ENCODE data around the gene SH3PXD2B. TPM values are rescaled to one million over a fixed set of nuclear protein-coding genes. Genes with fewer than 3 reads are reported as not detected.
"Not testable (repeated sequence)": the region's sequence is repeated elsewhere in the genome, so short reads cannot be mapped to it uniquely, and the experiment has no call there.

Gene SH3PXD2B
- total RNA-seq, 1 donor from 2014 or later = 52.3 TPM

DNA sequence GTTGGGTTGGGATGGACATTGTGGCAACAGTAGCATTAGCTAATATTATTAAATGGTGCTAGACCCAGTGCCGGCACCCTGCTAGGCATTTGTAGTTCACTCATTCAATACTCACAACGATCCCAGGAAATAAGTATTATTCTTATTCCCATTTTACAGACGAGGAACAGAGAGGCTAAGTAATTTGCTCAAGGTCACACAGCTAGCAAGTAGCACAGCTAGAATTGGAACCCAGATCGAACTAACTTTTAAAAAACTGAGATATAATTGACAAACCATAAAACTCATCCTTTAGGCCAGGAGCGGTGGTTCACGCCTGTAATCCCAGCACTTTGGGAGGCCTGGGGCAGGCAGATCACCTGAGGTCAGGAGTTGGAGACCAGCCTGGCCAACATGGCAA, 79.5 kb downstream of the SH3PXD2B start:
- Mint-ChIP-seq H3K4me1 (ENCODE audit: unreplicated experiment) (no peaks in the 10 kb centered on the region), H3K4me3 (no peak overlapping the region), H3K36me3 (peaks cover 48% of the 10 kb centered on the region), H3K27me3 (no peaks in the 10 kb centered on the region), H3K27ac (no peak overlapping the region), H3K9me3 (peaks cover 4% of the 10 kb centered on the region)
- no peak for DNase-seq (ENCODE audit: extremely low spot score, unreplicated experiment)
- no peak for TF ChIP-seq CTCF (conservative IDR thresholded peaks at IDR 0.05)

DNA sequence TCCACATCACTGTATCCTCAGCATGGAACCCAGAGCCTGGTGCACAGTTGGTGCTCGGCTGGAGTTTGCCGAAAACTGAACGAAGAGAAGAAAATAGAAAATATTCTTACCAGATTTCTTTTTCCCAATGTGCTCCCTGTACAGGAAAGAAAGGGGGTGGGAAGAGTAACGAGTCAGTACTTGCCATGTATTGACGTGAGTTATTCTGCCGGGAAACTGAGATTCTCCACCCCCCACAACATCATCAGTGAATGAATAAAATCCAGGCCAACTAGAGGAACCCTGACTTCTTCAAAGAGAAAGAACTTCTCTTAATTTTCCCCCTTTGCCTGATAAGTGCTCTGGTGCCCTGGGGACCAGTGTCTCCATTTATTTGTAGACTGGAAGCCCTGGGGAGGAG, 80.6 kb downstream of the SH3PXD2B start:
- Mint-ChIP-seq H3K36me3 (peaks cover 48% of the 10 kb centered on the region), H3K27me3 (no peaks in the 10 kb centered on the region), H3K9me3 (peaks cover 4% of the 10 kb centered on the region), H3K4me3 (no peak overlapping the region), H3K27ac (no peak overlapping the region), H3K4me1 (ENCODE audit: unreplicated experiment) (no peaks in the 10 kb centered on the region)
- TF ChIP-seq CTCF (conservative IDR thresholded peaks at IDR 0.05) = no peak
- no peak for DNase-seq (ENCODE audit: extremely low spot score, unreplicated experiment)

DNA sequence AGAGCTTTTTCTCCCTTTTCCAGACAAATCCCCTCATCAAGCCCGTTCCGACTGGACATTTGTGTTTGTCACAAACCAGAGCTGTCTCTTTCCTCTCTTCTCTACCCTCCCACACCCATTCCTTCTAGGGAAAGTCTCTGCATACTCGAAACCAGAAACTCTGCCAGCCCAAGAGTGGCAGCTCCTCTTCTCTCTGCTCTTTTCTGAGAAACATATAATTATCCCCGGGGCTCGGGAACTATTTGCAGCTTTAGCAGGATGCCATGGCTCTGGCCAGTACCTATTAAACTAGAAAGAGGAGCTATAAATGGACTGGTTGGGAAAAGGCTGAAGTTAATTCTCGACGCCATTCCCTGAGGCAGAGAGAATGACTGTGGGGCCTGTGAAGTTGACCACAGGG, 82.6 kb downstream of the SH3PXD2B start:
- Mint-ChIP-seq H3K36me3 (peaks cover 50% of the 10 kb centered on the region), H3K27ac (no peak overlapping the region)
- TF ChIP-seq CTCF (conservative IDR thresholded peaks at IDR 0.05) = no peak

GRCh38 chr5:172370648-172371545, 83.4 kb downstream of the SH3PXD2B start:
- no peak overlapping the region for H3K27ac Mint-ChIP-seq
- H3K4me3 Mint-ChIP-seq = no peak overlapping the region
- DNase-seq (ENCODE audit: extremely low spot score, unreplicated experiment) = no peak
- H3K4me1 Mint-ChIP-seq (ENCODE audit: unreplicated experiment) = no peaks in the 10 kb centered on the region
- peaks cover 49% of the 10 kb centered on the region for H3K36me3 Mint-ChIP-seq
- H3K27me3 Mint-ChIP-seq = no peaks in the 10 kb centered on the region
- peak; percentile 76 for TF ChIP-seq CTCF (conservative IDR thresholded peaks at IDR 0.05)
- H3K9me3 Mint-ChIP-seq = peaks cover 4% of the 10 kb centered on the region

More for the DNA sequence above, 82.6 kb downstream of the SH3PXD2B start:
- no peak for DNase-seq (ENCODE audit: extremely low spot score, unreplicated experiment)
- H3K9me3 Mint-ChIP-seq = peaks cover 4% of the 10 kb centered on the region
- H3K4me3 Mint-ChIP-seq = no peak overlapping the region
- no peaks in the 10 kb centered on the region for H3K27me3 Mint-ChIP-seq
- H3K4me1 Mint-ChIP-seq (ENCODE audit: unreplicated experiment) = no peaks in the 10 kb centered on the region

GRCh38 chr5:172370237-172370640, 84.1 kb downstream of the SH3PXD2B start:
- Mint-ChIP-seq H3K27ac (no peak overlapping the region), H3K27me3 (no peaks in the 10 kb centered on the region), H3K4me1 (ENCODE audit: unreplicated experiment) (peaks cover under 1% of the 10 kb centered on the region), H3K9me3 (peaks cover 4% of the 10 kb centered on the region), H3K4me3 (no peak overlapping the region), H3K36me3 (peaks cover 44% of the 10 kb centered on the region)
- no peak for TF ChIP-seq CTCF (conservative IDR thresholded peaks at IDR 0.05)
- DNase-seq (ENCODE audit: extremely low spot score, unreplicated experiment) = no peak

- H3K4me3 Mint-ChIP-seq; H3K4me1 Mint-ChIP-seq (ENCODE audit: unreplicated experiment); H3K9me3 Mint-ChIP-seq; H3K27me3 Mint-ChIP-seq; DNase-seq (ENCODE audit: extremely low spot score, unreplicated experiment); H3K27ac Mint-ChIP-seq: not testable (repeated sequence)
- peaks cover 46% of the 10 kb centered on the region for H3K36me3 Mint-ChIP-seq
Measured at GRCh38 chr5:172368699-172369098, 85.6 kb downstream of the SH3PXD2B start.
